ENCODE measurements around the gene MEI1. TPM values are rescaled to one million over a fixed set of nuclear protein-coding genes. Genes with fewer than 3 reads are reported as not detected.

MEI1 gene
- total RNA-seq, 1 experiment from 2014 or later = not detected

GRCh38 chr22:41672780-41673509, 26.4 kb upstream of the MEI1 start:
- Histone ChIP-seq H3K4me1 (peaks cover 8% of the 10 kb centered on the region; the same call in 1 of the 2 replicates), H3K4me3 (ENCODE audit: low read depth, low read length) (no peak overlapping the region), H3K36me3 (ENCODE audit: control insufficient read depth, insufficient read depth, low read length) (no peaks in the 10 kb centered on the region; the same call in none of the 2 replicates), H3K9me3 (no peaks in the 10 kb centered on the region), H3K27me3 (replicated peaks; ENCODE audit: control insufficient read depth, insufficient read depth, low read length) (no peaks in the 10 kb centered on the region)
- CTCF ChIA-PET = interaction anchor here (0.6 to 0.9 kb wide), 2 partner anchors 24 to 254 kb away, joined by 3 read pairs; no protein-coding TSS in a partner anchor
- no peaks in the 10 kb centered on the region for H3K27me3 Mint-ChIP-seq (ENCODE audit: insufficient read depth, unreplicated experiment)
- BruUV-seq (replicated peaks) = no TSS peak
- peaks cover 6% of the 10 kb centered on the region for H3K4me1 Mint-ChIP-seq (ENCODE audit: low read depth, unreplicated experiment)
- no peak overlapping the region for H3K4me3 Mint-ChIP-seq (ENCODE audit: unreplicated experiment)
- peaks cover 79% of the 10 kb centered on the region for H3K36me3 Mint-ChIP-seq (ENCODE audit: insufficient read depth, unreplicated experiment)
- TF ChIP-seq CTCF (IDR thresholded peaks at IDR 0.05; ENCODE audit: insufficient read depth in 1 of 2, low read depth in 1 of 2, low read length in 1 of 2, severe bottlenecking in 1 of 2, unreplicated experiment in 1 of 2) = no peak
- no peak for DNase-seq
- intact Hi-C loops (cut with micrococcal nuclease; ENCODE audit: unreplicated experiment) = no loop called here
- peak overlapping the region; percentile 44 for H3K27ac Mint-ChIP-seq (ENCODE audit: unreplicated experiment)
- POLR2A ChIA-PET = no interaction called here
- H3K9me3 Mint-ChIP-seq (ENCODE audit: unreplicated experiment) = no peaks in the 10 kb centered on the region

GRCh38 chr22:41674846-41675340, 24.4 kb upstream of the MEI1 start:
- Mint-ChIP-seq H3K9me3 (ENCODE audit: unreplicated experiment) (no peaks in the 10 kb centered on the region), H3K27ac (ENCODE audit: unreplicated experiment) (no peak overlapping the region), H3K4me1 (ENCODE audit: low read depth, unreplicated experiment) (no peaks in the 10 kb centered on the region), H3K4me3 (ENCODE audit: unreplicated experiment) (no peak overlapping the region), H3K36me3 (ENCODE audit: insufficient read depth, unreplicated experiment) (peaks cover 77% of the 10 kb centered on the region), H3K27me3 (ENCODE audit: insufficient read depth, unreplicated experiment) (no peaks in the 10 kb centered on the region)
- Histone ChIP-seq H3K27me3 (replicated peaks; ENCODE audit: control insufficient read depth, insufficient read depth, low read length) (no peaks in the 10 kb centered on the region), H3K4me3 (ENCODE audit: low read depth, low read length) (no peak overlapping the region), H3K9me3 (no peaks in the 10 kb centered on the region), H3K4me1 (peaks cover 8% of the 10 kb centered on the region; the same call in 1 of the 2 replicates), H3K36me3 (ENCODE audit: control insufficient read depth, insufficient read depth, low read length) (no peaks in the 10 kb centered on the region; the same call in none of the 2 replicates)
- DNase-seq = no peak
- ChIA-PET POLR2A (no interaction called here), CTCF (no interaction called here)
- intact Hi-C loops (cut with micrococcal nuclease; ENCODE audit: unreplicated experiment) = no loop called here
- BruUV-seq (replicated peaks) = no TSS peak
- TF ChIP-seq CTCF (IDR thresholded peaks at IDR 0.05; ENCODE audit: insufficient read depth in 1 of 2, low read depth in 1 of 2, low read length in 1 of 2, severe bottlenecking in 1 of 2, unreplicated experiment in 1 of 2) = no peak

- intact Hi-C loops (cut with micrococcal nuclease; ENCODE audit: unreplicated experiment) = no loop called here
- Histone ChIP-seq H3K36me3 (ENCODE audit: control insufficient read depth, insufficient read depth, low read length) (no peaks in the 10 kb centered on the region; the same call in none of the 2 replicates), H3K4me1 (peaks cover 8% of the 10 kb centered on the region; the same call in 1 of the 2 replicates), H3K4me3 (ENCODE audit: low read depth, low read length) (no peak overlapping the region), H3K9me3 (no peaks in the 10 kb centered on the region), H3K27me3 (replicated peaks; ENCODE audit: control insufficient read depth, insufficient read depth, low read length) (no peaks in the 10 kb centered on the region)
- ChIA-PET POLR2A (no interaction called here), CTCF (no interaction called here)
- Mint-ChIP-seq H3K36me3 (ENCODE audit: insufficient read depth, unreplicated experiment) (peaks cover 80% of the 10 kb centered on the region), H3K9me3 (ENCODE audit: unreplicated experiment) (no peaks in the 10 kb centered on the region), H3K27ac (ENCODE audit: unreplicated experiment) (no peak overlapping the region), H3K4me3 (ENCODE audit: unreplicated experiment) (no peak overlapping the region), H3K27me3 (ENCODE audit: insufficient read depth, unreplicated experiment) (no peaks in the 10 kb centered on the region), H3K4me1 (ENCODE audit: low read depth, unreplicated experiment) (no peaks in the 10 kb centered on the region)
- no TSS peak for BruUV-seq (replicated peaks)
- no peak for DNase-seq
- no peak for TF ChIP-seq CTCF (IDR thresholded peaks at IDR 0.05; ENCODE audit: insufficient read depth in 1 of 2, low read depth in 1 of 2, low read length in 1 of 2, severe bottlenecking in 1 of 2, unreplicated experiment in 1 of 2)
Observed at GRCh38 chr22:41676134-41676533, 23.2 kb upstream of the MEI1 start.
